GM21381 (cell line): ENCODE measurements around the gene RAPGEFL1.
"Not testable (repeated sequence)": the region's sequence is repeated elsewhere in the genome, so short reads cannot be mapped to it uniquely, and the experiment has no call there.

Source experiments
- ATAC-seq: cut with Tn5 transposase; IDR thresholded peaks from one replicate; pipeline ENCODE4 v1.9.1; 2021; ENCODE audit warnings: mild to moderate bottlenecking, moderate library complexity; ENCODE audit not compliant: unreplicated experiment

The RAPGEFL1 gene

GRCh38 chr17:40177275-40177874 is at the start of gene RAPGEFL1:
TSS of gene RAPGEFL1 (plus strand) at chr17:40177470. CDS start at chr17:40177862, 392 bp downstream.
- no peak for ATAC-seq

- ATAC-seq, result no peak
Measured at GRCh38 chr17:40129498-40129897, 47.8 kb upstream of the RAPGEFL1 start.

GRCh38 chr17:40130352-40131042 is 46.8 kb upstream of the RAPGEFL1 start:
- ATAC-seq, result no peak

GRCh38 chr17:40134184-40134583 is 43.1 kb upstream of the RAPGEFL1 start:
- no peak for ATAC-seq

- no peak for ATAC-seq
Measured at GRCh38 chr17:40135817-40136216, 41.5 kb upstream of the RAPGEFL1 start.

GRCh38 chr17:40139566-40140058 is 37.7 kb upstream of the RAPGEFL1 start:
- peak; percentile 2 for ATAC-seq

- not testable (repeated sequence) for ATAC-seq
Measured at GRCh38 chr17:40143166-40143565, 34.1 kb upstream of the RAPGEFL1 start.

- ATAC-seq, result no peak
Measured at GRCh38 chr17:40145476-40145875, 31.8 kb upstream of the RAPGEFL1 start.

- ATAC-seq, result no peak
Measured at GRCh38 chr17:40148527-40148926, 28.7 kb upstream of the RAPGEFL1 start.

- ATAC-seq, result no peak
Measured at GRCh38 chr17:40150276-40150675, 27.0 kb upstream of the RAPGEFL1 start.

GRCh38 chr17:40151414-40151963 is 25.8 kb upstream of the RAPGEFL1 start:
- no peak for ATAC-seq

- no peak for ATAC-seq
Measured at GRCh38 chr17:40153603-40154236, 23.6 kb upstream of the RAPGEFL1 start.

GRCh38 chr17:40157973-40158372 is 19.3 kb upstream of the RAPGEFL1 start:
- no peak for ATAC-seq

- no peak for ATAC-seq
Measured at GRCh38 chr17:40158438-40159013, 18.7 kb upstream of the RAPGEFL1 start.

GRCh38 chr17:40159456-40159855 is 17.8 kb upstream of the RAPGEFL1 start:
- no peak for ATAC-seq

- no peak for ATAC-seq
Measured at GRCh38 chr17:40167685-40168261, 9.5 kb upstream of the RAPGEFL1 start.

- ATAC-seq, result no peak
Measured at GRCh38 chr17:40168262-40168832, 8.9 kb upstream of the RAPGEFL1 start.

- ATAC-seq, result no peak
Measured at GRCh38 chr17:40170325-40170724, 6.9 kb upstream of the RAPGEFL1 start.

- no peak for ATAC-seq
Measured at GRCh38 chr17:40171750-40172149, 5.5 kb upstream of the RAPGEFL1 start.

GRCh38 chr17:40173091-40173777 is 4.0 kb upstream of the RAPGEFL1 start:
- no peak for ATAC-seq
